Measurements from ENCODE around the gene CNKSR3. TPM values are rescaled to one million over a fixed set of nuclear protein-coding genes. Genes with fewer than 3 reads are reported as not detected.

CNKSR3 gene
- polyA plus RNA-seq, 3 donors: not detected

DNA sequence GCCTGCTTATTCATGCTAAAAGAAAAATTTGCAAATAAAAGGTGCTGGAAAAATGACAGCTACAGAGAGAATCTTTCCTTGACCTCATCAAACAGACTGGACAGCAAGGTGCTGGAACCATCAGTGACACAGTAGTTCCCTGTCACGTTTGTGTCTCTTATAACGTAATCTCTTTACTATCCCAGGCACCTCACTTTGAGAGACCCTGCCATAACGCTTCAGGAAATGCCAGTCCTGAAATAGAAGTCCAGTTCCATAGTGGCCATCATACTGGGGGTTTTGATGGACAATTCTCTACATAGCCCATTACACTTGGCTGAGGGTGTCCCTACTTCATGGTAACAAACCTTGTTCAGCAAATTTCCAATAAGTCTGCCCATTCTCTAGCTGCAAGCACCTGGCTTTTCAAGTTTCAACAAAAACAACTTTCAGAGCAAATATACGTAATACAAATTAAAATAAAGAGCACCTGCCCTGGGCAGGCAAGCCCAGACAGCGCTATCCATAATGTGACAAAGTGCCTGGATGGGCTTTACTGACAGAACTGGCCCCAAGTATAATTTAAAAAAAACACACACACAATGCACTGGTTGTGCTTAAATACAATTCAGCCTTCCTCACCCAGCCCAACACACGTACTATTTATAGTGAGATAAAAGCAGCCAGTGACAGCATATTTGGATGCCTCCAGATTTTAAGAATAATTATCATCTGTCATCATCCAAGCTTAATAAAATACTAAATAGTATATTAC is 38.7 kb downstream of the CNKSR3 start:
- no peaks in the 10 kb centered on the region for H3K4me1 ChIP-seq (ENCODE audit: control insufficient read depth in 1 of 2, insufficient read depth in 2 of 2, low read length in 2 of 2)
- no peak for DNase-seq
- H3K36me3 ChIP-seq (replicated peaks in 1 of 2; ENCODE audit: control insufficient read depth in 1 of 2, insufficient read depth in 2 of 2, low read length in 2 of 2): no peaks in the 10 kb centered on the region
- H2AFZ ChIP-seq (ENCODE audit: insufficient read depth, low read depth, low read length, poor library complexity, severe bottlenecking): no peak overlapping the region
- no peaks in the 10 kb centered on the region for H3K27me3 ChIP-seq (ENCODE audit: control insufficient read depth in 2 of 2, insufficient read depth in 2 of 2, low read length in 2 of 2)
- H3K27ac Mint-ChIP-seq: no peak overlapping the region
- no peaks in the 10 kb centered on the region for H3K36me3 Mint-ChIP-seq
- intact Hi-C loops (cut with micrococcal nuclease): no loop called here
- WGBS (ENCODE audit: insufficient coverage): 94% methylated on average over 3 of the region's 6 CpGs
- no peaks in the 10 kb centered on the region for H3K79me2 ChIP-seq (ENCODE audit: insufficient read depth, low read length)
- no peak overlapping the region for H3K9ac ChIP-seq (ENCODE audit: insufficient read depth, low read length, poor library complexity, severe bottlenecking)
- no peaks in the 10 kb centered on the region for H3K27me3 Mint-ChIP-seq (ENCODE audit: low read depth in 3 of 3)
- peaks cover 0 to 9% (median 4%) of the 10 kb centered on the region in 7 donors for H3K9me3 Mint-ChIP-seq
- H3K4me3 ChIP-seq (replicated peaks in 1 of 3; ENCODE audit: low read depth in 2 of 3, low read length in 3 of 3): no peak overlapping the region
- no peak overlapping the region for H3K27ac ChIP-seq (ENCODE audit: low read depth in 1 of 2, low read length in 2 of 2)
- peaks cover 0 to 3% of the 10 kb centered on the region in 2 donors for H3K9me3 ChIP-seq (replicated peaks in 1 of 2; ENCODE audit: control insufficient read depth in 1 of 2, insufficient read depth in 1 of 2, low read length in 2 of 2)
- TF ChIP-seq, protein P1, sequence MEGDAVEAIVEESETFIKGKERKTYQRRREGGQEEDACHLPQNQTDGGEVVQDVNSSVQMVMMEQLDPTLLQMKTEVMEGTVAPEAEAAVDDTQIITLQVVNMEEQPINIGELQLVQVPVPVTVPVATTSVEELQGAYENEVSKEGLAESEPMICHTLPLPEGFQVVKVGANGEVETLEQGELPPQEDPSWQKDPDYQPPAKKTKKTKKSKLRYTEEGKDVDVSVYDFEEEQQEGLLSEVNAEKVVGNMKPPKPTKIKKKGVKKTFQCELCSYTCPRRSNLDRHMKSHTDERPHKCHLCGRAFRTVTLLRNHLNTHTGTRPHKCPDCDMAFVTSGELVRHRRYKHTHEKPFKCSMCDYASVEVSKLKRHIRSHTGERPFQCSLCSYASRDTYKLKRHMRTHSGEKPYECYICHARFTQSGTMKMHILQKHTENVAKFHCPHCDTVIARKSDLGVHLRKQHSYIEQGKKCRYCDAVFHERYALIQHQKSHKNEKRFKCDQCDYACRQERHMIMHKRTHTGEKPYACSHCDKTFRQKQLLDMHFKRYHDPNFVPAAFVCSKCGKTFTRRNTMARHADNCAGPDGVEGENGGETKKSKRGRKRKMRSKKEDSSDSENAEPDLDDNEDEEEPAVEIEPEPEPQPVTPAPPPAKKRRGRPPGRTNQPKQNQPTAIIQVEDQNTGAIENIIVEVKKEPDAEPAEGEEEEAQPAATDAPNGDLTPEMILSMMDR (IDR thresholded peaks at IDR 0.05): no peak
- H3K4me1 Mint-ChIP-seq: peaks cover 6% of the 10 kb centered on the region
- no peak overlapping the region for H3K4me2 ChIP-seq (replicated peaks; ENCODE audit: extremely low read depth, low read length, poor library complexity, severe bottlenecking)
- no peak overlapping the region for H3K4me3 Mint-ChIP-seq
- no peaks in the 10 kb centered on the region for H4K20me1 ChIP-seq (ENCODE audit: insufficient read depth, low read length)

DNA sequence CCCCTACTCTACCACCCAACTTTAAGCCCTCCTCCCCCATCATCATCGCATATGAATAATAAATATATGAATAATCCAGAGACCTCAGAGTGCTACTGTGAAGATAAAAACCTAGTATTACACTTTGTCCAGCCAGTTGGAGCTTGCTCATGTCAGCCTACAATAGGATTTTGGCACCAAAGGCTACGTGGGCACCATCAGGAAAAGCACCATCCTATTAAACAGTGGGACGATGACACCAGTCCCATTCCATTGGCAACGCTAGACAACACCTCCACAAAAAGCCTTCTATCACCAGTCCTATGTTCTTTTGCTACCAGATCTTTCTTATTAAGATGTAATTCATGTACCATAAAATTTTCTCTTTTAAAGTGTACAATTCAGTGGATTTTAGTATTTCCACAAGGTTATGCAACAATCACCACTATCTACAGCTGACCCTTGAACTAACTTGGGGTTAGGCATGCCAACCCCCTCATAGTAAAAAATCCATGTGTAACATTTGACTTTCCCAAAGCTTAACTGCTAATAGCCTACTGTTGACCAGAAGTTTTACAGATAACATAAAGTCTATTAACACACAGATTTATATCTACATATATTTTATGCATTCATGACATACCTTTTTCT is 41.1 kb downstream of the CNKSR3 start:
- H4K20me1 ChIP-seq (ENCODE audit: insufficient read depth, low read length): no peaks in the 10 kb centered on the region
- intact Hi-C loops (cut with micrococcal nuclease): no loop called here
- no peak for DNase-seq
- peaks cover 0 to 3% (median 0%) of the 10 kb centered on the region in 3 donors for H3K27me3 Mint-ChIP-seq (ENCODE audit: low read depth in 3 of 3)
- H3K4me3 ChIP-seq (replicated peaks in 1 of 3; ENCODE audit: low read depth in 2 of 3, low read length in 3 of 3): no peak overlapping the region
- H3K9ac ChIP-seq (ENCODE audit: insufficient read depth, low read length, poor library complexity, severe bottlenecking): no peak overlapping the region
- H3K27ac Mint-ChIP-seq: no peak overlapping the region
- no peak overlapping the region for H3K4me2 ChIP-seq (replicated peaks; ENCODE audit: extremely low read depth, low read length, poor library complexity, severe bottlenecking)
- H3K4me1 ChIP-seq (ENCODE audit: control insufficient read depth in 1 of 2, insufficient read depth in 2 of 2, low read length in 2 of 2): no peaks in the 10 kb centered on the region
- peaks cover 0 to 9% (median 4%) of the 10 kb centered on the region in 7 donors for H3K9me3 Mint-ChIP-seq
- H3K4me1 Mint-ChIP-seq: peaks cover 6% of the 10 kb centered on the region
- TF ChIP-seq, protein P1 (IDR thresholded peaks at IDR 0.05): no peak
- H3K27ac ChIP-seq (ENCODE audit: low read depth in 1 of 2, low read length in 2 of 2): no peak overlapping the region
- H3K36me3 Mint-ChIP-seq: no peaks in the 10 kb centered on the region
- H3K9me3 ChIP-seq (replicated peaks in 1 of 2; ENCODE audit: control insufficient read depth in 1 of 2, insufficient read depth in 1 of 2, low read length in 2 of 2): peaks cover 0 to 3% of the 10 kb centered on the region in 2 donors
- no peaks in the 10 kb centered on the region for H3K27me3 ChIP-seq (ENCODE audit: control insufficient read depth in 2 of 2, insufficient read depth in 2 of 2, low read length in 2 of 2)
- no peak overlapping the region for H3K4me3 Mint-ChIP-seq
- H2AFZ ChIP-seq (ENCODE audit: insufficient read depth, low read depth, low read length, poor library complexity, severe bottlenecking): no peak overlapping the region
- 60% methylated on average over 1 of the region's 4 CpGs for WGBS (ENCODE audit: insufficient coverage)
- H3K36me3 ChIP-seq (replicated peaks in 1 of 2; ENCODE audit: control insufficient read depth in 1 of 2, insufficient read depth in 2 of 2, low read length in 2 of 2): no peaks in the 10 kb centered on the region
- H3K79me2 ChIP-seq (ENCODE audit: insufficient read depth, low read length): no peaks in the 10 kb centered on the region

Measured in CD14-positive monocyte (primary cell).